Heart right ventricle (tissue), 16 donors: Measurements from ENCODE around the gene ENDOD1. TPM values are rescaled to one million over a fixed set of nuclear protein-coding genes. Genes with fewer than 3 reads are reported as not detected.
A peak's percentile ranks its signal among the peaks of the same experiment; 100 is the strongest.

ENCODE experiments used
- ATAC-seq, 8 donors: fragments of 200-7000 bp; cut with Tn5 transposase; one replicate each; pipeline ENCODE4 v1.9.1; 2020; ENCODE audit warnings: mild to moderate bottlenecking in 8 of 8, moderate library complexity in 8 of 8, moderate number of reproducible peaks in 1 of 8
- DNase-seq, 2 donors: peaks; one replicate each; pipeline ENCODE4 v3.0.0-alpha.2; 2020
- H3K27ac ChIP-seq, 10 donors: fragments of 200-600 bp; sonication (generic) in 2 of 10; one replicate each; pipeline versions ENCODE4 v1.5.0 to v1.8.0; 2020 to 2022; ENCODE audit warnings: mild to moderate bottlenecking in 3 of 10
- H3K27me3 ChIP-seq, 7 donors: fragments of 200-600 bp; one replicate each; pipeline ENCODE4 v1.8.0; 2021 to 2022; ENCODE audit warnings: mild to moderate bottlenecking in 2 of 7
- H3K36me3 ChIP-seq, 9 donors: fragments of 200-600 bp; sonication (generic) in 1 of 9; one replicate each; pipeline versions ENCODE4 v1.5.0 to v1.8.0; 2020 to 2022; ENCODE audit warnings: mild to moderate bottlenecking in 2 of 9
- H3K4me1 ChIP-seq, 9 donors: fragments of 200-600 bp; sonication (generic) in 1 of 9; one replicate each; pipeline versions ENCODE4 v1.5.0 to v1.8.0; 2020 to 2022; ENCODE audit warnings: mild to moderate bottlenecking in 4 of 9
- H3K4me3 ChIP-seq, 10 donors: fragments of 200-600 bp; sonication (generic) in 2 of 10; one replicate each; pipeline versions ENCODE4 v1.5.0 to v1.8.0; 2020 to 2022; ENCODE audit warnings: mild to moderate bottlenecking in 7 of 10, moderate library complexity in 2 of 10
- H3K9me3 ChIP-seq, 11 donors: fragments of 200-600 bp in 10 of 11; sonication (generic) in 2 of 11; one replicate each; pipeline versions ENCODE4 v1.5.0 to v1.8.0; 2013 to 2022; ENCODE audit warnings: mild to moderate bottlenecking in 2 of 11, control low read depth in 1 of 11, moderate library complexity in 1 of 11
- CTCF ChIP-seq, 9 donors: fragments of 200-600 bp; sonication (generic) in 2 of 9; IDR thresholded peaks; one replicate each; pipeline versions ENCODE4 v1.5.0 to v1.8.0; 2021 to 2022; ENCODE audit warnings: antibody characterized with exemption in 9 of 9, mild to moderate bottlenecking in 5 of 9, moderate library complexity in 1 of 9
- WGBS, 2 donors: extraction: QIAGEN DNeasy Blood & Tissue Kit; methylation state at CpG; one replicate each; pipeline ENCODE4 v1.1.7; 2013; ENCODE audit warnings: inconsistent platforms in 1 of 2; 5-methylcytosine and 5-hydroxymethylcytosine counted together
- intact Hi-C, 10 donors: fragments of 100-400 bp; cut with DNase I; formaldehyde crosslinking; loops; one replicate each; pipeline versions ENCODE4 v1.11.1 to v1.14.2; 2022
- polyA plus RNA-seq, 2 donors: library from polyadenylated mRNA; stranded (reverse); fragments of 200-250 nt; gene quantifications; one replicate each; pipeline ENCODE4 v1.2.3, GENCODE V29; 2013
- total RNA-seq, 10 donors: library from RNA; stranded (reverse); fragmentation: NEBNext Ultra II Directional in 3 of 10; extraction: Animal tissue kit (Norgen Biotek cat#: 25700) in 3 of 10; gene quantifications; one replicate each; pipeline versions ENCODE4 v1.2.1 to v1.2.4, GENCODE V29; 2021 to 2023
- donor health status: Arrhythmogenic right ventricular cardiomyopathy.
- donor health status: ischemic (EF 13 %, LVEDD 7.1; RV severe dilation, severe dysfunction).
- donor health status: healthy with polysubstance abuse.
- donor health status: DM: no; HTN: yes; CAD: no.
- donor health status: DM: no; HTN: no; CAD: no.
- donor health status: ischemic (EF 25% LVEDD 6.9; RV normal size, moderate dysfunction).
- donor health status: ischemic (EF 25% LVEDD 5.7; RV mildly dilated, moderate dysfunction).
- donor health status: healthy.
- donor health status: DM: yes; HTN: yes; CAD: no.
- donor health status: Ischemic cardiomyopathy.
- donor health status: ischemic (EF 35%, LVEDD 5.7; RV mildly dilated, moderate dysfunction).
- donor health status: nonischemic (EF 11% LVEDD 7.7; RV severe dilation, severe dysfunction).
- donor health status: DM: yes; HTN: yes; CAD: no.
- donor health status: PGD.
- donor health status: ischemic (EF 29% LVEDD 5.4; RV normal size, mild dysfunction).
- donor health status: nonischemic (EF 23%, LVEDD 6.1; RV moderate dilation, normal function).

ENDOD1 gene
- total and polyA plus RNA-seq, 12 donors = 3.7 to 15.0 (median 11.0) TPM

- H3K27ac ChIP-seq = no peak overlapping the region
- DNase-seq = no peak
- H3K4me1 ChIP-seq = peaks cover 0 to 42% (median 10%) of the 10 kb centered on the region in 9 donors
- intact Hi-C loops = loop anchor here in 8 of 10 donors (5.0 to 10.0 kb wide), 6 partner anchors 33 to 521 kb away; partner anchors contain the start of genes CWC15 (in 2 of the 8), KDM4D (in 2 of the 8) and SRSF8 (in 1 of the 8)
- H3K36me3 ChIP-seq = no peaks in the 10 kb centered on the region
- H3K9me3 ChIP-seq = no peaks in the 10 kb centered on the region
- no peak overlapping the region for H3K4me3 ChIP-seq
- H3K27me3 ChIP-seq = no peaks in the 10 kb centered on the region
- 74% methylated on average over 4 of the region's 4 CpGs for WGBS, 2 donors
- no peak for ATAC-seq
- no peak for TF ChIP-seq CTCF (IDR thresholded peaks at IDR 0.05)
Measured at GRCh38 chr11:95145430-95146060, 55.9 kb downstream of the ENDOD1 start.

GRCh38 chr11:95147364-95147905, 57.8 kb downstream of the ENDOD1 start:
- Histone ChIP-seq H3K36me3 (no peaks in the 10 kb centered on the region), H3K4me3 (no peak overlapping the region), H3K27ac (peak overlapping the region in 1 of 10 donors; percentile 41), H3K9me3 (no peaks in the 10 kb centered on the region), H3K27me3 (no peaks in the 10 kb centered on the region), H3K4me1 (peaks cover 0 to 54% (median 13%) of the 10 kb centered on the region in 9 donors)
- ATAC-seq (no peak), DNase-seq (no peak)
- 34 to 41% methylated on average over 4 of the region's 4 CpGs for WGBS, 2 donors
- TF ChIP-seq CTCF (IDR thresholded peaks at IDR 0.05) = no peak
- intact Hi-C loops = loop anchor here in 8 of 10 donors (5.0 to 10.0 kb wide), 6 partner anchors 35 to 523 kb away; partner anchors contain the start of genes CWC15 (in 2 of the 8), KDM4D (in 2 of the 8) and SRSF8 (in 1 of the 8)

- no peak for DNase-seq
- Histone ChIP-seq H3K4me1 (peaks cover 0 to 54% (median 13%) of the 10 kb centered on the region in 9 donors), H3K27me3 (no peaks in the 10 kb centered on the region), H3K4me3 (no peak overlapping the region), H3K27ac (peak overlapping the region in 1 of 10 donors; percentile 42), H3K36me3 (no peaks in the 10 kb centered on the region), H3K9me3 (no peaks in the 10 kb centered on the region)
- ATAC-seq = no peak
- intact Hi-C loops = loop anchor here in 8 of 10 donors (5.0 to 10.0 kb wide), 6 partner anchors 36 to 524 kb away; partner anchors contain the start of genes CWC15 (in 2 of the 8), KDM4D (in 2 of the 8) and SRSF8 (in 1 of the 8)
- TF ChIP-seq CTCF (IDR thresholded peaks at IDR 0.05) = no peak
Measured at GRCh38 chr11:95148406-95148805, 58.8 kb downstream of the ENDOD1 start.

GRCh38 chr11:95148938-95149337, 59.3 kb downstream of the ENDOD1 start:
- no peaks in the 10 kb centered on the region for H3K36me3 ChIP-seq
- TF ChIP-seq CTCF (IDR thresholded peaks at IDR 0.05) = no peak
- peaks cover 0 to 54% (median 14%) of the 10 kb centered on the region in 9 donors for H3K4me1 ChIP-seq
- H3K4me3 ChIP-seq = no peak overlapping the region
- intact Hi-C loops = loop anchor here in 8 of 10 donors (5.0 to 10.0 kb wide), 6 partner anchors 37 to 524 kb away; partner anchors contain the start of genes CWC15 (in 2 of the 8), KDM4D (in 2 of the 8) and SRSF8 (in 1 of the 8)
- ATAC-seq = no peak
- H3K27me3 ChIP-seq = no peaks in the 10 kb centered on the region
- DNase-seq = no peak
- H3K9me3 ChIP-seq = no peaks in the 10 kb centered on the region
- peak overlapping the region in 5 of 10 donors; percentile 42 to 97 (median 94) for H3K27ac ChIP-seq
- 63 to 72% methylated on average over 2 of the region's 2 CpGs for WGBS, 2 donors
